Lower leg skin (tissue), 3 donors: ENCODE data around the gene OR10X1.

Source experiments
- CTCF ChIP-seq, 3 donors: fragments of 450-650 bp; IDR thresholded peaks; one replicate each; pipeline ENCODE4 v1.5.1; 2016; ENCODE audit warnings: antibody characterized with exemption in 3 of 3, mild to moderate bottlenecking in 3 of 3, moderate library complexity in 2 of 3
- POLR2A ChIP-seq, 2 donors: fragments of 450-650 bp; IDR thresholded peaks; one replicate each; pipeline ENCODE4 v1.6.1; 2016 to 2017; ENCODE audit warnings: antibody characterized with exemption in 2 of 2, mild to moderate bottlenecking in 1 of 2, moderate library complexity in 1 of 2

GRCh38 chr1:158600735-158601134, 21.0 kb upstream of the OR10X1 start:
- TF ChIP-seq POLR2A (IDR thresholded peaks at IDR 0.05) (no peak), CTCF (IDR thresholded peaks at IDR 0.05) (no peak)
